HS-27A (cell line): ENCODE measurements around the gene C1orf159.
"Not testable (repeated sequence)": the region's sequence is repeated elsewhere in the genome, so short reads cannot be mapped to it uniquely, and the experiment has no call there.

Experiments used
- DNase-seq: peaks from one replicate; pipeline ENCODE4 v3.0.0-alpha.2; 2012; ENCODE audit warnings: low read depth, missing footprints

The C1orf159 gene

GRCh38 chr1:1067284-1067859 lies 48.5 kb downstream of the C1orf159 start:
- no peak for DNase-seq

- DNase-seq: no peak
These were observed 49.2 kb downstream of the C1orf159 start for GRCh38 chr1:1066403-1067283.

GRCh38 chr1:1065940-1066304 lies 50.0 kb downstream of the C1orf159 start:
- not testable (repeated sequence) for DNase-seq

- no peak for DNase-seq
These were observed 50.5 kb downstream of the C1orf159 start for GRCh38 chr1:1065265-1065939.

GRCh38 chr1:1063945-1064831 lies 51.7 kb downstream of the C1orf159 start:
- DNase-seq: peak; percentile 38

GRCh38 chr1:1063261-1063944 lies 52.5 kb downstream of the C1orf159 start:
- DNase-seq: no peak

- no peak for DNase-seq
These were observed 53.3 kb downstream of the C1orf159 start for GRCh38 chr1:1062348-1063163.

- no peak for DNase-seq
These were observed 54.1 kb downstream of the C1orf159 start for GRCh38 chr1:1061682-1062345.

- DNase-seq: no peak
These were observed 55.4 kb downstream of the C1orf159 start for GRCh38 chr1:1060281-1061000.

- peak; percentile 36 for DNase-seq
These were observed 56.2 kb downstream of the C1orf159 start for GRCh38 chr1:1059494-1060280.

GRCh38 chr1:1058921-1059493 lies 56.9 kb downstream of the C1orf159 start:
- peak; percentile 9 for DNase-seq

- no peak for DNase-seq
These were observed 57.6 kb downstream of the C1orf159 start for GRCh38 chr1:1058088-1058905.

GRCh38 chr1:1057769-1058087 lies 58.2 kb downstream of the C1orf159 start:
- DNase-seq: not testable (repeated sequence)

GRCh38 chr1:1055841-1056736 lies 59.8 kb downstream of the C1orf159 start:
- DNase-seq: no peak

GRCh38 chr1:1054971-1055370 lies 60.9 kb downstream of the C1orf159 start:
- DNase-seq: no peak

- DNase-seq: no peak
These were observed 61.7 kb downstream of the C1orf159 start for GRCh38 chr1:1054099-1054700.
